CD1c-positive myeloid dendritic cell (primary cell): ENCODE data around the gene GPR39.

ENCODE experiments used
- DNase-seq: peaks from one replicate; pipeline ENCODE4 v3.0.0-alpha.2; 2016; ENCODE audit errors: extremely low spot score

GPR39 gene

DNA sequence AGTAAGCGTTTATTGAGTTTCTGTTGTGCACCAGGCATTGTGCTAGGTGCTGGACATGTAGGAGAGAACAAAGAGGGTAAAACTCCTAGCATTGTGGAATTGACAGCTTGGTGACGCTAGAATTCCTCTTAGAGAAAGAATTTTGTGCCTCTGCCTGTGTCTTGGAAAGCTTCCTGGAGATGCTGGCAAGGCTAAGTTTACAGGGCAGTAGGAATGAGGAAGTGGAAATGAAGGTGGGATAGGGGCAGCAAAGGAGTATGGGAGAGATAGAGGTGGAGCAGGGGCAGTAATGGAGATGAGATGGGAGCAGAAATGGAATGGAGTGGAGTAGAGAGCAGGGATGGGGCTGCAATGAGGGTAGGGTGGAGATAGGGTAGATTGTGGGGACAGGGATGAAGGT is 29.8 kb downstream of the GPR39 start:
- no peak for DNase-seq

- no peak for DNase-seq
Observed at GRCh38 chr2:132448331-132448730, 31.7 kb downstream of the GPR39 start.

- peak; percentile 6 for DNase-seq
Observed at GRCh38 chr2:132448771-132449170, 32.2 kb downstream of the GPR39 start.

DNA sequence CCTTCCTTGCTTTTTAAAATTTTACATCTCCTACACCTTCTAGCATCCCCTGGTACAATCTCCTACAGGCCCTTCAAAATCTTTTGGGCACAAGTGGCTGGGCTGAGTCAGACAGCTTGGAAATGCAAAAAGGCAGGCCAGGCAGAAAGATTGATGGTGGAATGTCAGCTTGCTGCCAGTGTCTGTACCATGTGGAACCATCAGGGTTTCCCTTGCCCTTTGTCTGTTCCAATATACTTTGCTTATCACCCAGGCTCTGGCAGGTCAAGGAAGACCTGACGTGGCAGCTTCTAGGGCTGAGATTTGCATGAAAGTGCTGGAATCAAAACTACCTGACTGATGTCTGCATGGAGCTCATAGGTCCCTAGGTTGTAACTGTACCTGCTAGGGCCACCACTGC is 33.3 kb downstream of the GPR39 start:
- no peak for DNase-seq

DNA sequence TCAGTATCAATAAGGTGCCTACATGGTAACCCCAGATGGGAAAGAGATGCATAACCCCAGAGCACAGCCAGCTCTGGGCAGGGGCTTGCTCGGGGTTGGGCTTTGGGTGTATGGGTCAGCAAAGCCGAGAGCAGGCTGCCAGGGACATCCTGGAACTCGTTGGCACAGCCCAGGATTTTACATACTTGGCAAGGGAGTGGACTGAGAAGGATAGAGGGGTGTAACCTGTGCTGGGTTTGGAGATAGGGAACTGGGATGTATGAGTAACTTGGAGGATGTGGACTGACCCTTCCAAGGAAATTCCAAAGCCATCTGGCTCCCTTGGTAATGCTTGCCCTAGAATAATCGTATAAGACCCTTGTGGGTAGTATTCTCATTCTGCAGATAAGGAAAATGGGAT is 44.2 kb downstream of the GPR39 start:
- DNase-seq = no peak

GRCh38 chr2:132462236-132462635 is 45.6 kb downstream of the GPR39 start:
- no peak for DNase-seq

DNA sequence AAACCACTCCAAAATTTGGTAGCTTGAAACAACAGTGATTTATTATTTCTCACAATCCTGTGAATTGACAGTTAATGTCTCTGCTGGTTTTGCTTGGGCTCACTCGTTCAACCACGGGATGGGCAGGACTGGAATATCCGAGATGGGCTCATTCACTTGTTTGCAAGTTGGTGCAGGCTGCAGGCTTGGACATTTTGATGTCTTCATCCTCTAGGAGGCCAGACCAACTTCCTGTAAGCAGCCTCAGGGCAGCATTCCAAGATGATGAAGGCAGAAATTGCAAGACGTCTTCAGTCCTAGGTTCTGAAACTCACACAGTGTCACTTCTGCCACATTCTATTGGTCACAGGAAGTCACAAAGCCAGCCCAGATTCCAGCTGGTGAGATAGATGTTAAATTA is 47.1 kb downstream of the GPR39 start:
- DNase-seq = no peak

DNA sequence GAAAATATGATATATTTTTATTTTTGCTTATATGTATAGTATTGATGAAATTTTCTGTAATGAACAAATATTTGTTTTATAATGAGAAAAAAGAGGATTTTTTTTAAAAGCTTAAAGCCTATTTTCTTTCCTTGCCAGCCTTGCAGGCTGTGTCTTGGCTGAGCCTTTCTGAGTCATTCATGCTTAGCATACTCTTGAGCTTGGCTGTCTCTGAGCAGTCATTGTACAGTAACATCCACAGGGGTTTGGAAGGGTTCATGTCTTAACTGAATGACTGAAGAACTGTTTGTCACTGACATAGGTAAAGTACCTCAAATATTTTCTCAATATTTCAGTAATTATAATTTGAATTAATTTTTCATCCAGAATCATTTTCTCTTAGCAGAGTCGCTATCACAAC is 49.3 kb downstream of the GPR39 start:
- no peak for DNase-seq

GRCh38 chr2:132466428-132467028 is 49.9 kb downstream of the GPR39 start:
- DNase-seq = no peak

DNA sequence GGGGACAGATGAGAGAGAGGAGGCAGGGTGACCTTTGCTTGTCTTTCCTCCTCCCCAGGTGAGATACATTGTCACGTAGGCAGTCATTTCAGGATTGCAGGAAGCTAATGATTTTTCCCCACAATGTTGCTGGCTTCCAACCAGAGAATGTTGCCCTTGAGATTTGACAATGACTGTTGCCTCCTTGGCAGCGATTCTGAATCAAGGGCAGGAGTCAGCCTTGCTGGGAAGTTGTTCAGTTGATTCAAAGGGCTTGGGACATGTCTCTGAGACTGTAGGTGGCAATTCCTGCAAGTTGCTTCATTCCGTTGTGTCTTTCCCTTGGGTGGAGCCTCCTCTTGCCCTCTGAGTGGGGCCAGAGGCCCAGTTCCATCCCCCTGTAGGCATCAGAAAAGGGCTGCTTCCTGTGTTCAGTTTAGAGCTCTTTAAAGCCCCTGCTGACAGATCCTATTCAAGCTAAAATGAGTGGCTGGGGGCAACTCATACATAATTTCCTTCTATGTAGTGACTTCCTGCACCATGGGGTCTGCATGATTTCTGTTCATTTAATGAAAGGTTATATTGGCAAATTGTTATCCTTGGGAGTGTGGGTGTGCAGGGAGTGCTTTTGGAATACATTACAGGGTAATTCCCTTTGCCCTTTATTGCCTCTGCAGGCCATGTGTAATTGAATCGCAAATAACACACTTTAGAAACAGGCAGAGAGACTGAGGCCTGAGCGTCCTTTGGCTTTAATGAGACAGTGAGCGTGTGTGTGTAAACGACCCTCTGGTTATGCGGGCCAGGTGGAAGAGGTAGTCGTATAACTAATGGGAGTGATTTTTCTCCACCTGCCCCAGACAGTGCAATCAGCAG is 52.4 kb downstream of the GPR39 start:
- DNase-seq = no peak

DNA sequence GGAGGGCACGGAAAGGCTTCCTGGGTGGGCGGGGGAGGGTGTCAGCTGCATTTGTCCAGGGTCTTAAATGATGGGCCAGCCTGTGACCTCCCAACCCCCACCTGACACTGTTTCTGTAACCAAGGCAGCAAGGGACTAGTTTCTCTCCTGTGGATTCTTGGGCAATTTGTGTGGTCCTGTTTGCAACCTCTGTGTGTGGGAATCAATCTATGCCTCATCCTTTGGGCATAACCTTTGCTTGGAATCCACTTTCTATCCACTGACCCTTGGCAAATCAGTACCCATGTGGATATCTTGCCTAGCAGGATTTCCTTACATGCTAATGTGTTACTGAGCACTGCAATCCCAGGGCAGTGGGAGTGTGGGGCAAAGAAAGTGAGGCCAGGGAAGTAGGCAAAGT is 54.1 kb downstream of the GPR39 start:
- no peak for DNase-seq

DNA sequence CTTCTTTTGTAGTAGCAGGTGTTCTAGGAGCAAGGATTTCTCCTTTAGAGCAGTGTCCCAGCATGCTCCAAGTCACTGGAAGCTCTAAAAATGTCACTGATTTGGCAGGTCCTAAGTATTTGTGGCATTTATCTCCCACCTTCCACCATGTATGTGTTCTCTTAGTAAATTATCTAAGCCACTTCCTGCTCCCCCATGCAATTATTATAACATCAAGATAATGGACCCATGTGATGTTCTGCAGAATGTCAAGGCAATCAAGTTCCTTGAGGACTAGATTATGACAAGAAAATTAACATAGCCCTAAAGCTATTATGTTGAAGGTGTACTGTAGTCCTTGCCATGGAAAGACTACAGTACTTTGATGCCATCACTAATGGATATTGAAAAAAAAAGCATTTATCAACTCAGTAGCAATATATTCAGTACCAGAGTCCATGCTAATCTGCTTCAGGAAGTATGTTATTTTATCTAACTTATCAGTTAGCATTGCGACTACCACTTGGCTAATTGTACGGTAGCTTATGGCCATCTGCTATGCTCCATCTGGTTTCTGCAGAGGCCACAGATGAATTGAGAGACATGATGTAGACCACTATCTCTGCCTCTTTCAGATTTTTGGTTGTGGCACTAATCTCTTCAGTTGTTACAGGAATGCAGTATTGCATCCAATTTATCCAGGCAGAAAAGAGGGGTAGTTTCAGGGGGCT is 56.7 kb downstream of the GPR39 start:
- no peak for DNase-seq

GRCh38 chr2:132475615-132476014 is 59.0 kb downstream of the GPR39 start:
- no peak for DNase-seq

GRCh38 chr2:132477436-132477835 is 60.8 kb downstream of the GPR39 start:
- no peak for DNase-seq

GRCh38 chr2:132477962-132478361 is 61.4 kb downstream of the GPR39 start:
- DNase-seq = no peak

GRCh38 chr2:132478461-132479105 is 62.0 kb downstream of the GPR39 start:
- no peak for DNase-seq

DNA sequence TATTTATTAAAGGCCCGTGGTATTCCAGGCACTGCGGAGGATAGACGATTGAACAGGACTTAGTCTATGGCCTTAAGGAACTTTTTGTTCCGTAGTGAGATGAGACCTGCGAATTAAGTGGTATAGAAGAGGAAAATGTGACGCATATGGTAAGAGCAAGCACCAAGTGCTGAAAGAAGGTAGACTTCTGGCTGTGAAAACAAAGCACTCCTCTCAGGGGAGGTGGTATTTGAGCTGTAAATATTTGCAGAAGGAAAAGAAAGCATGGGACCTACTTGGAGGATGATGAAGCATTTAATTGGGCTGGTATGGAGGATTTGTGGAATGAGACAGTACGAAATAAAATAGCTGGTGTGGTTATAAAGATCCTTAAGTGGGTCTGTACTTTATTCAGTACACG is 62.5 kb downstream of the GPR39 start:
- DNase-seq = no peak

GRCh38 chr2:132482821-132483220 is 66.2 kb downstream of the GPR39 start:
- no peak for DNase-seq

DNA sequence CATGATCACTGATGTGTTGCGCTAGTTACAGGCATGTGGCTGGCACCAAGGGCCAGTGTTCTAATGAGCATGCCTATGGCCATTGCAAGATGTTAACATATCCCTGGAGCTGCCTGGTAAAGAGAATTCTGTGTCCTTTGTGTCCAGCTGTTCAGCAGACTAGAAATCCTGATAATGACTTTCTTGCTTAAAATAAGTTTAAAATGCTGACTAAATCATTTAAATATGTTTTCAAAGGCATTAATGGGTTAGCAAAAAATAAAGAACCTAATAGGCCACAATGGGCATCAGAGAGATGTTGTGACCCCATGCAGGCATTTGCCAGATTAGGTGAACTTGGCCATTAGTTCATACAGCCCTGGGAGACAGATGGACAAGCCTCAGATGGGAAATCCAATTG is 67.5 kb downstream of the GPR39 start:
- no peak for DNase-seq

DNA sequence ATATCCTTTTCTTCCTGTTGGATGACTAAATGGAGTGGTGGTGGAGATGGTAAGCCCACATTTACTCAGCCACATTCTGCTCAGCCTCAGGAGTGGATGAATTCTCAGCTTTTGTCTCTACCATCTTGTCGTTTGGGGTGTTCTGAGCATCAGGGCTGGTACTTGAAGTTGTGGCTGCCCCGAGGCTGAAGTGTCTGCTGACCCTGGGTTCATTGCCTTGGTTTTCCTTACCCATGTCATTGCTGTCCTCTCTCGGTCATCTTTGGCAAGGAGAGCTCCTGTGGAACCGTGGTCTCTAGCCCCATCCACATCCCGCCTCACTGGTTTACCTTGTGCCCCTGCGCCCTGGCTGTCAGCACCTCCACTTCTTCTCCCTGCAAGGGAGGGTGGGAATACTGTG is 71.9 kb downstream of the GPR39 start:
- DNase-seq = no peak

DNA sequence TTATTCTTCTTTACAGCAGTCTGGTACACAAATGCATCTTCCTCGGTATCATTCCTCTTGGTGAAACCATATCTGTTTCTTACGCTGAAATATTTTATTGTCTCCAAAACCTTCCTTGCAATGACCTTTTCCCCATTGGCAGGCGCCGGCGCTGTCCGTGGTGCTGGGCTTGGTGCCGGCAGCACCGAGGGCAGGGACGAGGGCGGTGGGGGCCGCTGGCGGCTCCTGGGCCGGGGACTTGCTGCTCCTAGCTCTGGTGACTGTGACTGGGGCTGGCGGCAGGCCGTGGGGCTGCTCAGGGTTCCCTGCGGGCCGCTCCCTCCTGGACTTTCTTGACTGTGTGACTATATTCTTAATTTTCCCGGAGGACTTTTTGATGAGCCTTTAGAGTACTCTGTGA is 72.5 kb downstream of the GPR39 start:
- peak; percentile 1 for DNase-seq

- no peak for DNase-seq
Observed at GRCh38 chr2:132495881-132496280, 79.3 kb downstream of the GPR39 start.
